Activated CD4-positive, alpha-beta T cell treated with anti-CD3 and anti-CD28 coated beads, Interleukin-2, amount 50 U/mL, for 4 hours (primary cell): ENCODE results near the gene DHX57.
A peak's percentile ranks its signal among the peaks of the same experiment; 100 is the strongest.

Experiments used
- DNase-seq, 2 experiments: peaks; one replicate each; pipeline ENCODE4 v3.0.0-alpha.2; 2020

DHX57 gene

GRCh38 chr2:38750011-38750890 is 125.5 kb downstream of the DHX57 start:
- peak; percentile 27 to 42 for DNase-seq

DNA sequence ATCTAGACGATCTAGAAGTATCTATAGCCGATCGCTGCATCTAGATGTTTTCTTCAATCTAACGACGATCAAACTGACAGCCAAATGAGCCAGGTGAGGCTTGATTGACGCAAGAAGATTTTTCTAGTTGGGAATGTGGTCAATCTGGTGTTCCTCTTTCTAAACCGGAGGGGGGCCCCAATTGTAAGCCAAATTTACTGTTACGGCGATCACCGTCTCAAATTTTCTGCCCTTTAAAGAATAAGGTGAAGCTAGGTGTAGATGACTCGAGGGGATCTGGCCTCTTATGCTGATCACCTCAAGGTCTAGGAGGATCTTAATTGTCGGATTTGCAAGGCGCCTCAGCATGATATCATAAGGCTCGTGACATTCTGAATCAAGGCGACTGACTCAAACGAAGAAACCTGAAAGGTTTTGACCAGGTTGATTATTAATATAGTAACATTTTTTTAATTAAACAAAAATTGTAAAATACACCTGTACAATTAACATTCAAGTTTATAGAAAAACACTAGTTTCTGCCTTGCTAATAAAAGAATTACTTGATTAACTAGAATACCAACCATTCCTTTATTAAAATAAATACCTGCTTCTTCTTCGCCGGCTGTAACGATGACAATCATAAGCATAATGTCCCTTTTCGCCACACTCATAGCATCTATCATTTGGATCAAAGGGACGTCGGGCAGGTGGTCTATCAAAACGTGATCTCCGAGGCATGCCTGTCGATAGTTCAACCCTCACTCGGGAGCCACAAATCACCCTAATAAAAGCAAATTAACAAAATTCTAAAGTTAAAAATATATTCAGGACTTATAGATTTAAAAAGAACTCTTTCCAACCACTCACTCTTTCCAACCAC is 126.6 kb downstream of the DHX57 start:
- no peak for DNase-seq

DNA sequence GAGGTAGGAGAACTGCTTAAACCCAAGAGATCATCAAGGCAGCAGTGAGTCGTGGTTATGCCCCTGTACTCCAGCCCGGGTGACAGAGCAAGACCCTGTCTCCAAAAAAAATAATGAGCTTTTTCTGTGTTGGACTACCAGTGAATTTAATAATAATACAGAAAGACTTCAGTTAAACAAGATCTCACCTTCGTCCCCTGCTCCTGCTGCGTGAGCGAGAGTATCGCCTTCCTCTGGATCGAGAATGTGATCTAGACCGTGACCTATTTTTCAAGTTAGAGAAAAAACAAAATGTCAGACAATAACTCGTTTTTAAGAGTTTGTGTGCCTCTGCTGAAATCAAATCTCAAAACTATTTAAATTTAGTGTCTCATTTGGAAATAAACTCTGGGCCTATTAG is 127.3 kb downstream of the DHX57 start:
- no peak for DNase-seq

GRCh38 chr2:38747819-38748218 is 127.9 kb downstream of the DHX57 start:
- no peak for DNase-seq
